HG02588 (cell line): Measurements from ENCODE around the gene MBD6.
"Not testable (repeated sequence)": the region's sequence is repeated elsewhere in the genome, so short reads cannot be mapped to it uniquely, and the experiment has no call there.

Experiments
- ATAC-seq: cut with Tn5 transposase; IDR thresholded peaks from one replicate; pipeline ENCODE4 v1.9.1; 2021; ENCODE audit warnings: mild to moderate bottlenecking, moderate library complexity; ENCODE audit not compliant: unreplicated experiment

Gene MBD6

DNA sequence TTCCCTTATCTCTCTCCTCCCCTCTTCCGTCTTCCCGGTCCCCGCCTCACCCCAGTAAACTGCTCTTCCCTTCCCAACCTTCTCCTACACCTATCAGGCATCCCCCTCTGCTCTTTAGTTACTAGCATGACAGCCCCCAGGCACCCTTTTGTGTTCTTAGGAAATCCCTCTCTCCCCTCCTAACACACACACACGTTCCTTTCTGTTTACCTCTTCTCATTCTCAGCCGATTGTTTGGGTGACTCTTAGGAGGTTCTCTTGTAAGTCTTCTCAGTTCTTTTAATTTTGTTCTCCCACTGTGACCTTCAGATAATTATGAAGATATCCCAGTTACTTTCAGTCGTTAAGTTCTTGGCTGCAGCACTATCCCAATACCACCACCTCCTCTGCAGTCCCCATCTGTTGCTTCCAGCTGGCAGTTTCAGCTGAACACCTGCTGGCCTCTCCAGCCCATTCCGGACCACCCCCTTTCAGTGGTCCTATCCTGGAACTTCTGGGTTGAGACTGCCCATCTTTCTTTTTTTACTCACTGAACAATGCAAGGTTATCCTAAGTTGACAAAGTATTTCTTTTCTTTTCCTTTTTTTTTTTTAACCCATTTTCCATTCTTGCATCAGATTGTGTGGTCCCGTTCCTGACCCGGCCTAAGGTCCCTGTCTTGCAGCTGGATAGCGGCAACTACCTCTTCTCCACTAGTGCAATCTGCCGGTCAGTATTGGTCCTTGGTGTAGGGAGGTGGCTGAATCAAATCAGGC is 34.0 kb upstream of the MBD6 start:
- no peak for ATAC-seq

DNA sequence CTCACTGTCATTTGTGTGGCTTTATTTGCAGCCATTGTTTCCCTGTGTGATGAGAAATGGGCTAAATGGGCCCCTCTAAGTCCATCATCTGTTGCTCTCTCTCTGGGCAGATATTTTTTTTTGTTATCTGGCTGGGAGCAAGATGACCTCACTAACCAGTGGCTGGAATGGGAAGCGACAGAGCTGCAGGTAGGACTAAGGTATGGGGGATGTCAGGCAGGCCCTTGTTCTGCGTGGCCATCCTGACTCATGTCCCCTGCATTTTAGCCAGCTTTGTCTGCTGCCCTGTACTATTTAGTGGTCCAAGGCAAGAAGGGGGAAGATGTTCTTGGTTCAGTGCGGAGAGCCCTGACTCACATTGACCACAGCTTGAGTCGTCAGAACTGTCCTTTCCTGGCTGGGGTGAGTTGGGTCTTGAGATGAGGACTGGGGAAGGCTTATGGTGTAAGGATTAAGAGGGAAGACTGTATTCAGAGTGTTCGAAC is 33.4 kb upstream of the MBD6 start:
- no peak for ATAC-seq

- ATAC-seq: no peak
Observed at GRCh38 chr12:57490126-57490525, 32.5 kb upstream of the MBD6 start.

GRCh38 chr12:57491393-57492280 is 31.0 kb upstream of the MBD6 start:
- no peak for ATAC-seq

- ATAC-seq: not testable (repeated sequence)
Observed at GRCh38 chr12:57495051-57495701, 27.4 kb upstream of the MBD6 start.

DNA sequence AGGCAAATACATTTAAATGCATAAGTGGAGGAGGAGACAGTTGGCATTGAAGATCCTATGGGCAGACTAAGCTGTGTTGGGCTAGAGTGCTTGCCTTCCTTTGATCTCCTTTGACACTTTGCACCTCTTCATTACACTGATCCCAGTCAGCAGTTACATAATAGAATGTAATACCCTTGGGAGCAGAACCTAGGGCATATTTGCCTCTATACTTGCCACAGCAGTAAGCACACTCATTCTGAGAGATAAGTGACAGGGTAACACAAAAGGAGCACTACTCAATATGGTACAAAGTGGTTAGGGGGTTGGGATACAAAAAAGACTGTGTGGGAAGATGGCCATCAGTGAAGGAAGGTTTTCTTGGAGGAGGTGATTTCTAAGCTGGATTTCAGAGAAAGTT is 25.8 kb upstream of the MBD6 start:
- ATAC-seq: no peak

GRCh38 chr12:57497223-57498131 is 25.1 kb upstream of the MBD6 start:
- ATAC-seq: no peak

GRCh38 chr12:57498132-57498502 is 24.5 kb upstream of the MBD6 start:
- ATAC-seq: no peak

DNA sequence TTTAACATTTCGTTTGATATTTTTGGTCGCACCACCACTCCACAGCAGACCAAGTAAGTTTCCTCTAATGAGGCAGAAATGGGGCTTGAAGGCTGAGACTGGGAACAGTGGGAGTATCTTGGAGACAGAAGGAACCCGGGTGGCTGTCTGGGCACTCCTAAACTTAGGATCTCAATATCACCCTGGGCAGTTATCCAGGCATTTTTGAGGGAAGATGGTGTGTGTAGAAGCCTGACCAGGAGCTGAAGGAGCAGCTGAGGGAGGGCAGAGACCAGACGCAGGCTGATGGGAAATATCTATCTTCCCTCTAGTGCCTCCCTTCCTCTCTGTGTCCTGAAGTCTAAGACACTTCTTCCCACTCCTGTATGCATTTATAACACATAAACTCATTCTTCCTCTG is 24.1 kb upstream of the MBD6 start:
- no peak for ATAC-seq

- ATAC-seq: no peak
Observed at GRCh38 chr12:57500213-57500612, 22.4 kb upstream of the MBD6 start.

DNA sequence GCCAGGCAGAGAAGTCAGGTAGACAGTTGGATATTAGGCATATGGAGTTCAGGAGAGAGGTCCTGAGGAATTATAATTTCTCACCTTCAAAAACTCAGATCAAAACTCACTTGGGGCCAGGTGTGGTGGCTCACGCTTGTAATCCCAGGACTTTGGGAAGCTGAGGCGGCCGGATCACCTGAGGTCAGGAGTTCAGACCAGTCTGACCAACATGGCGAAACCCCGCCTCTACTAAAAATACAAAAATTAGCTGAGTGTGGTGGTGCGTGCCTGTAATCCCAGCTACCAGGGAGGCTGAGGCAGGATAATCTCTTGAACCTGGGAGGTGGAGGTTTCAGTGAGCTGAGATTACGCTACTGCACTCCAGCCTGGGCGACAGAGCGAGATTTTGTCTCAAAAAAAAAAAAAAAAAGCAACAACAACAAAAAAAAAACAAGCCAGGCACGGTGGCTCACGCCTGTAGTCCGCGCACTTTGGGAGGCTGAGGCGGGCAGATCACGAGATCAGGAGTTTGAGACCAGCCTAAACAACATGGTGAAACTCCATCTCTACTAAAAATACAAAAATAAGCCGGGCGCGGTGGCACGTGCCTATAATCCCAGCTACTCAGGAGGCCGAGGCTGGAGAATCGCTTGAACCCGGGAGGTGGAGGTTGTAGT is 20.2 kb upstream of the MBD6 start:
- ATAC-seq: not testable (repeated sequence)

DNA sequence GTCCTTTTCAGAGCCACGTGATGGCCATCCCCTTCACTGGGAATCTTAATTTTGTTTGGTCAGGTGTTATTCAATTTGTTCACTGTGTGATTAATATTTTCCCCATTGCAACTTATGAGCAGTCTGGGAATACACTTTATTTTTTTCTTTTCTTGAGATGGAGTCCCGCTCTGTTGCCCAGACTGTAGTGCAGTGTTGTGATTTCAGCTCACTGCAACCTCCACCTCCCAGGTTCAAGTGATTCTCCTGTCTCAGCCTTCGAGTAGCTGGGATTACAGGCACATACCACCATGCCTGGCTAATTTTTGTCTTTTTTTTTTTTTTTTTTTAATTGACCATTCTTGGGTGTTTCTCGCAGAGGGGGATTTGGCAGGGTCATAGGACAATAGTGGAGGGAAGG is 16.1 kb upstream of the MBD6 start:
- ATAC-seq: not testable (repeated sequence)

- not testable (repeated sequence) for ATAC-seq
Observed at GRCh38 chr12:57507796-57508195, 14.8 kb upstream of the MBD6 start.

- no peak for ATAC-seq
Observed at GRCh38 chr12:57511161-57511560, 11.5 kb upstream of the MBD6 start.

- ATAC-seq: no peak
Observed at GRCh38 chr12:57511588-57512325, 10.9 kb upstream of the MBD6 start.

GRCh38 chr12:57512665-57513064 is 10.0 kb upstream of the MBD6 start:
- ATAC-seq: no peak

- no peak for ATAC-seq
Observed at GRCh38 chr12:57513266-57513665, 9.4 kb upstream of the MBD6 start.

GRCh38 chr12:57513677-57514076 is 8.9 kb upstream of the MBD6 start:
- not testable (repeated sequence) for ATAC-seq

DNA sequence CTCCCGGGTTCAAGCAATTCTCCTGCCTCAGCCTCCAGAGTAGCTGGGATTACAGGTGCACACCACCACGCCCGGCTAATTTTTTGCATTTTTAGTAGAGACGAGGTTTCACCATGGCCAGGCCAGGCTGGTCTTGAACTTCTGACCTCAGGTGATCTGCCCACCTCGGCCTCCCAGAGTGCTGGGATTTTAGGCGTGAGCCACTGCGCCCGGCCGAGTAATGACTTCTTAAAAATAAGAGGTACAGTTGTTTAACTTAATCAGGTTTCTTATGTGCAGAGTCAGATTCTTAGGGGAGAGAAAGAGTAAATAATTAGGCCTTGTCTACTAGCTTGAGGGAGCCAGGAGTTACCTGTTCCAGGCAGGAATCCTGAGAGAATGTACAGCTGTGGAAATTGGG is 8.4 kb upstream of the MBD6 start:
- ATAC-seq: not testable (repeated sequence)
